Medulla oblongata (tissue), 1 donor: Measurements from ENCODE around the gene CASP2.

ENCODE experiments used
- DNase-seq: peaks from one replicate; pipeline ENCODE4 v3.0.0-alpha.2; 2015; ENCODE audit errors: extremely low spot score

The CASP2 gene

GRCh38 chr7:143295870-143296269, 7.7 kb downstream of the CASP2 start:
- DNase-seq: no peak

GRCh38 chr7:143296686-143297085, 8.5 kb downstream of the CASP2 start:
- no peak for DNase-seq

- no peak for DNase-seq
Observed at GRCh38 chr7:143299346-143299745, 11.2 kb downstream of the CASP2 start.

GRCh38 chr7:143299840-143300239, 11.7 kb downstream of the CASP2 start:
- peak; percentile 29 for DNase-seq

- no peak for DNase-seq
Observed at GRCh38 chr7:143300959-143301935, 13.1 kb downstream of the CASP2 start.

- DNase-seq: no peak
Observed at GRCh38 chr7:143303733-143304132, 15.6 kb downstream of the CASP2 start.

GRCh38 chr7:143304938-143305337, 16.8 kb downstream of the CASP2 start:
- no peak for DNase-seq

- DNase-seq: peak; percentile 82
Observed at GRCh38 chr7:143305423-143306070, 17.4 kb downstream of the CASP2 start.

- DNase-seq: no peak
Observed at GRCh38 chr7:143308632-143309031, 20.5 kb downstream of the CASP2 start.

GRCh38 chr7:143314127-143314526, 26.0 kb downstream of the CASP2 start:
- DNase-seq: no peak

GRCh38 chr7:143315776-143316175, 27.6 kb downstream of the CASP2 start, which contains the start of gene CLCN1:
Gene CLCN1, plus strand, starts transcription at chr7:143316111. Its CDS starts 102 bp downstream, at chr7:143316213.
- no peak for DNase-seq

GRCh38 chr7:143316492-143316891, 28.3 kb downstream of the CASP2 start:
- DNase-seq: no peak

- no peak for DNase-seq
Observed at GRCh38 chr7:143318661-143319060, 30.5 kb downstream of the CASP2 start.

GRCh38 chr7:143320620-143321019, 32.5 kb downstream of the CASP2 start:
- DNase-seq: no peak

GRCh38 chr7:143321242-143321641, 33.1 kb downstream of the CASP2 start:
- no peak for DNase-seq

GRCh38 chr7:143321734-143322133, 33.6 kb downstream of the CASP2 start:
- peak; percentile 46 for DNase-seq

- DNase-seq: no peak
Observed at GRCh38 chr7:143322760-143323633, 34.8 kb downstream of the CASP2 start.

- no peak for DNase-seq
Observed at GRCh38 chr7:143323653-143324052, 35.5 kb downstream of the CASP2 start.

- no peak for DNase-seq
Observed at GRCh38 chr7:143325240-143325639, 37.1 kb downstream of the CASP2 start.

- DNase-seq: no peak
Observed at GRCh38 chr7:143327903-143328302, 39.8 kb downstream of the CASP2 start.

GRCh38 chr7:143329471-143330170, 41.5 kb downstream of the CASP2 start:
- no peak for DNase-seq
